HepG2 (cell line): ENCODE results near the gene PTGIS. TPM values are rescaled to one million over a fixed set of nuclear protein-coding genes. Genes with fewer than 3 reads are reported as not detected.
A peak's percentile ranks its signal among the peaks of the same experiment; 100 is the strongest.

Source experiments
- ATAC-seq: fragments of 200-7000 bp; cut with Tn5 transposase; 3 replicates; pipeline ENCODE4 v1.9.1; 2020; ENCODE audit warnings: mild to moderate bottlenecking, moderate library complexity
- BruUV-seq: library from RNA; stranded (reverse); fragments of 400-500 nt; replicated peaks from 2 replicates; lab custom pipeline; 2021; lab: Mats Ljungman, UMichigan
- CTCF ChIA-PET: fragments of 300-600 bp; formaldehyde crosslinking; extraction: SDS; loops from one replicate; lab custom pipeline; 2021; ENCODE audit warnings: low total read pairs, inconsistent platforms, low intra/inter-chr PET ratio; lab: Yijun Ruan, JAX
- POLR2A ChIA-PET: fragments of 350-600 bp; sonication (Branson Sonifier 250); formaldehyde crosslinking; loops from one replicate; lab custom pipeline; 2020; ENCODE audit warnings: antibody characterized with exemption, inconsistent platforms; lab: Yijun Ruan, JAX
- DNase-seq: peaks from one replicate; pipeline ENCODE4 v3.0.0-alpha.2; 2015; ENCODE audit warnings: low spot score
- FAIRE-seq: peaks from 3 replicates; lab custom pipeline; 2011; peaks lifted over from hg19 to GRCh38; lab: Jason Lieb, UNC
- H2AFZ ChIP-seq: one replicate; pipeline ENCODE4 v1.6.1; 2011; ENCODE audit warnings: low read length, inconsistent platforms
- H3K27ac ChIP-seq: fragments of 300-600 bp; 3 replicates; pipeline ENCODE4 v1.8.0; 2011; ENCODE audit warnings: mixed run types, mild to moderate bottlenecking, mixed read lengths, low read length, inconsistent platforms; ENCODE audit not compliant: insufficient read depth; ENCODE audit errors: extremely low read length
- H3K27me3 ChIP-seq, 2 experiments: fragments of 200-600 bp in 1 of 2; 2 replicates in 1 of 2; 3 replicates in 1 of 2; pipeline versions ENCODE4 v1.6.0 to v1.8.0; 2011; ENCODE audit warnings: low read length in 2 of 2, mild to moderate bottlenecking in 2 of 2, moderate library complexity in 2 of 2, inconsistent platforms in 1 of 2; ENCODE audit not compliant: insufficient read depth in 2 of 2, control insufficient read depth in 1 of 2
- H3K36me3 ChIP-seq, 2 experiments: fragments of 200-600 bp in 1 of 2; replicated peaks in 1 of 2; 2 replicates in 1 of 2; 3 replicates in 1 of 2; pipeline versions ENCODE4 v1.5.1 to v1.8.0; 2011; ENCODE audit warnings: low read length in 2 of 2, inconsistent platforms in 1 of 2; ENCODE audit not compliant: insufficient read depth in 2 of 2, control insufficient read depth in 1 of 2
- H3K4me1 ChIP-seq: 2 replicates; pipeline ENCODE4 v1.5.1; 2012; ENCODE audit warnings: low read length, inconsistent platforms; ENCODE audit not compliant: insufficient read depth
- H3K4me2 ChIP-seq: 2 replicates; pipeline ENCODE4 v1.6.0; 2011; ENCODE audit warnings: low read depth, low read length, inconsistent platforms
- H3K4me3 ChIP-seq, 3 experiments: fragments of 200-600 bp in 1 of 3; sonication (generic), shearing (Covaris generic) in 1 of 3; replicated peaks in 1 of 3; 2 replicates each; pipeline ENCODE4 v1.5.1; 2011 to 2016; ENCODE audit warnings: low read length in 3 of 3, inconsistent platforms in 2 of 3, low read depth in 2 of 3, mild to moderate bottlenecking in 2 of 3, control low read depth in 1 of 3, mixed read lengths in 1 of 3; ENCODE audit not compliant: insufficient read depth in 1 of 3
- H3K79me2 ChIP-seq: one replicate; pipeline ENCODE4 v1.6.1; 2011; ENCODE audit warnings: low read length, inconsistent platforms; ENCODE audit not compliant: insufficient read depth
- H3K9ac ChIP-seq: 2 replicates; pipeline ENCODE4 v1.6.0; 2011; ENCODE audit warnings: mild to moderate bottlenecking, low read depth, low read length, inconsistent platforms; ENCODE audit not compliant: insufficient read depth
- H3K9me3 ChIP-seq: 2 replicates; pipeline ENCODE4 v1.5.1; 2012; ENCODE audit warnings: mild to moderate bottlenecking, low read length
- H4K20me1 ChIP-seq: 2 replicates; pipeline ENCODE4 v1.6.0; 2011; ENCODE audit warnings: inconsistent platforms, mild to moderate bottlenecking, low read length, moderate library complexity; ENCODE audit not compliant: insufficient read depth
- ARID5B ChIP-seq: IDR thresholded peaks from 2 replicates; pipeline ENCODE4 v1.4.0; 2020; ENCODE audit warnings: mild to moderate bottlenecking, missing genetic modification reagents
- DMTF1 ChIP-seq: sonication (generic); formaldehyde crosslinking; IDR thresholded peaks from 2 replicates; pipeline ENCODE4 v1.4.0; 2020; ENCODE audit warnings: mild to moderate bottlenecking, missing genetic modification reagents
- TBL1XR1 ChIP-seq: fragments of 150-350 bp; IDR thresholded peaks from 2 replicates; pipeline ENCODE4 v1.6.1; 2014; ENCODE audit warnings: borderline replicate concordance, low read length; ENCODE audit not compliant: partially characterized antibody
- ZKSCAN1 ChIP-seq: fragments of 150-350 bp; IDR thresholded peaks from 2 replicates; pipeline ENCODE4 v1.6.1; 2014; ENCODE audit warnings: low read length
- ZMYM3 ChIP-seq: sonication (generic); formaldehyde crosslinking; IDR thresholded peaks from 2 replicates; pipeline ENCODE4 v1.5.1; 2020; ENCODE audit warnings: mild to moderate bottlenecking, missing genetic modification reagents
- ZNF24 ChIP-seq: fragments of 450-650 bp; IDR thresholded peaks from 2 replicates; pipeline ENCODE4 v1.6.1; 2017; ENCODE audit warnings: antibody characterized with exemption, mild to moderate bottlenecking
- ZNF737 ChIP-seq: sonication (generic); formaldehyde crosslinking; IDR thresholded peaks from 2 replicates; pipeline ENCODE4 v1.5.0; 2020; ENCODE audit warnings: missing genetic modification reagents, mild to moderate bottlenecking, borderline replicate concordance
- ZNF768 ChIP-seq: sonication (generic); formaldehyde crosslinking; IDR thresholded peaks from 2 replicates; pipeline ENCODE4 v1.4.0; 2020; ENCODE audit warnings: missing genetic modification reagents
- ZNF782 ChIP-seq: sonication (generic); formaldehyde crosslinking; IDR thresholded peaks from 2 replicates; pipeline ENCODE4 v1.4.0; 2020; ENCODE audit warnings: missing genetic modification reagents, mild to moderate bottlenecking, borderline replicate concordance
- WGBS: methylation state at CpG from one replicate; pipeline ENCODE4 v1.1.6; 2017; ENCODE audit warnings: low lambda C conversion rate; 5-methylcytosine and 5-hydroxymethylcytosine counted together
- in situ Hi-C: cut with HindIII; loops from 2 replicates; pipeline ENCODE4 v1.10.0; 2017; ENCODE audit warnings: low pct_unique_long_range_greater_than_20kb; ENCODE audit not compliant: extremely low pct_ligation_motif_present
- intact Hi-C: fragments of 100-400 bp; cut with micrococcal nuclease; formaldehyde crosslinking; loops from one replicate; pipeline ENCODE4 v1.10.0; 2022; ENCODE audit not compliant: unreplicated experiment
- polyA plus RNA-seq, 8 experiments: library from polyadenylated mRNA; depleted of rRNA in 3 of 8; stranded (reverse) in 7 of 8; unstranded in 1 of 8; fragments of >200 nt; fragmentation: Illumina TruSeq in 4 of 8; extraction: Trizol in 4 of 8; gene quantifications; 2 replicates each; pipeline versions ENCODE4 v1.2.1 to v1.2.3, GENCODE V29; 2011 to 2016; ENCODE audit warnings: low read depth in 4 of 8, missing spikeins in 1 of 8, mixed read lengths in 1 of 8; ENCODE audit not compliant: insufficient read depth in 1 of 8
- total RNA-seq, 5 experiments: library from RNA; depleted of rRNA; stranded (reverse); fragments of >200 nt; fragmentation: Illumina TruSeq; extraction: Trizol; gene quantifications; 2 replicates each; pipeline ENCODE4 v1.2.3, GENCODE V29; 2016; ENCODE audit warnings: low read depth in 1 of 5

Gene PTGIS
- total and polyA plus RNA-seq, 2 of the 13 experiments (the other 11 are each of a cell fraction or from before 2014, with no cell fraction given): not detected

- CTCF ChIA-PET: no interaction called here
- H3K9me3 ChIP-seq: no peaks in the 10 kb centered on the region
- H2AFZ ChIP-seq: no peak overlapping the region
- ATAC-seq: no peak
- no peaks in the 10 kb centered on the region for H4K20me1 ChIP-seq
- H3K4me3 ChIP-seq: no peak overlapping the region
- DNase-seq: no peak
- H3K36me3 ChIP-seq: no peaks in the 10 kb centered on the region
- BruUV-seq: no TSS peak
- H3K4me2 ChIP-seq: no peak overlapping the region
- H3K79me2 ChIP-seq: no peaks in the 10 kb centered on the region
- POLR2A ChIA-PET: interaction anchor here (1.7 kb wide), 1 partner anchor 9 kb away, joined by 5 read pairs; no protein-coding TSS in a partner anchor
- H3K9ac ChIP-seq: no peak overlapping the region
- no peak overlapping the region for H3K27ac ChIP-seq
- no peaks in the 10 kb centered on the region; a peak in 3 of 5 replicates for H3K27me3 ChIP-seq
- in situ Hi-C loops: no loop called here
- 23% methylated on average over 4 of the region's 4 CpGs for WGBS
- intact Hi-C loops: no loop called here
- TF ChIP-seq ZNF768 (peak; percentile 80), TBL1XR1 (no peak), ZMYM3 (CRISPR knock-in tag) (0 out of 2 replicates have a peak, but pooled peaks have one; percentile 43)
- no peak for FAIRE-seq
- peaks cover 37% of the 10 kb centered on the region for H3K4me1 ChIP-seq
Measured at GRCh38 chr20:49591217-49591865, 23.4 kb upstream of the PTGIS start.

- CTCF ChIA-PET: no interaction called here
- H3K4me1 ChIP-seq: peaks cover 34% of the 10 kb centered on the region
- BruUV-seq: no TSS peak
- 0 out of 2 replicates have a peak, but pooled peaks have one; percentile 52 for TF ChIP-seq ZNF24
- 0 out of 2 replicates have a peak, but pooled peaks have one; percentile 28 for TF ChIP-seq ZNF782 (CRISPR knock-in tag)
- 0 out of 2 replicates have a peak, but pooled peaks have one; percentile 34 for TF ChIP-seq ZNF737 (CRISPR knock-in tag)
- peak; percentile 86 for TF ChIP-seq ZKSCAN1
- no peak for TF ChIP-seq ARID5B (CRISPR knock-in tag)
- 0 out of 2 replicates have a peak, but pooled peaks have one; percentile 64 for TF ChIP-seq DMTF1 (CRISPR knock-in tag)
Measured at GRCh38 chr20:49590163-49591017, 22.5 kb upstream of the PTGIS start.

More at GRCh38 chr20:49590163-49591017, 22.5 kb upstream of the PTGIS start:
- intact Hi-C loops (no loop called here), in situ Hi-C loops (no loop called here)
- no peaks in the 10 kb centered on the region for H3K9me3 ChIP-seq
- ATAC-seq (no peak), FAIRE-seq (no peak), DNase-seq (no peak)
- no peaks in the 10 kb centered on the region for H4K20me1 ChIP-seq
- no peak overlapping the region for H3K9ac ChIP-seq
- no peaks in the 10 kb centered on the region for H3K36me3 ChIP-seq
- 72% methylated on average over 8 of the region's 8 CpGs for WGBS
- H3K27me3 ChIP-seq: no peaks in the 10 kb centered on the region; a peak in 3 of 5 replicates
- H3K4me2 ChIP-seq: no peak overlapping the region
- POLR2A ChIA-PET: interaction anchor here (0.6 to 1.7 kb wide), 2 partner anchors 10 to 14 kb away, joined by 3 to 5 read pairs; no protein-coding TSS in a partner anchor
- H3K79me2 ChIP-seq: no peaks in the 10 kb centered on the region
- no peak overlapping the region for H3K27ac ChIP-seq
- H2AFZ ChIP-seq: no peak overlapping the region
- no peak overlapping the region for H3K4me3 ChIP-seq
